GM10248 (cell line): ENCODE results near the gene ZNF331.

Experiments used
- CTCF ChIA-PET: fragments of 300-600 bp; sonication (Branson Sonifier 250); formaldehyde crosslinking; extraction: SDS; loops from one replicate; lab custom pipeline; 2021; ENCODE audit warnings: antibody characterized with exemption; lab: Yijun Ruan, JAX
- POLR2A ChIA-PET: fragments of 350-650 bp; sonication (Branson Sonifier 250); formaldehyde crosslinking; extraction: SDS; loops from one replicate; lab custom pipeline; 2020; ENCODE audit warnings: antibody characterized with exemption; lab: Yijun Ruan, JAX
- DNase-seq: peaks from one replicate; pipeline ENCODE4 v3.0.0; 2012; ENCODE audit errors: extremely low spot score
- CTCF ChIP-seq: IDR thresholded peaks from 2 replicates; pipeline ENCODE4 v1.5.1; 2012; ENCODE audit warnings: mild to moderate bottlenecking, low read depth; ENCODE audit errors: extremely low read depth, missing control alignments, control extremely low read depth

The ZNF331 gene

GRCh38 chr19:53597023-53597422 is 59.1 kb downstream of the ZNF331 start:
- DNase-seq = no peak
- no peak for TF ChIP-seq CTCF
- ChIA-PET CTCF (no interaction called here), POLR2A (no interaction called here)

- ChIA-PET CTCF (no interaction called here), POLR2A (no interaction called here)
- no peak for DNase-seq
- no peak for TF ChIP-seq CTCF
Observed at GRCh38 chr19:53598361-53598760, 60.4 kb downstream of the ZNF331 start.

GRCh38 chr19:53600217-53600616 is 62.3 kb downstream of the ZNF331 start:
- TF ChIP-seq CTCF = no peak
- ChIA-PET POLR2A (no interaction called here), CTCF (no interaction called here)
- DNase-seq = no peak

GRCh38 chr19:53606031-53606430 is 68.1 kb downstream of the ZNF331 start:
- CTCF ChIA-PET = no interaction called here
- POLR2A ChIA-PET = no interaction called here
- no peak for TF ChIP-seq CTCF
- DNase-seq = no peak

GRCh38 chr19:53608381-53608780 is 70.4 kb downstream of the ZNF331 start:
- TF ChIP-seq CTCF = no peak
- POLR2A ChIA-PET = no interaction called here
- CTCF ChIA-PET = no interaction called here
- DNase-seq = no peak

GRCh38 chr19:53612762-53613526 is 75.0 kb downstream of the ZNF331 start:
- ChIA-PET POLR2A (no interaction called here), CTCF (no interaction called here)
- TF ChIP-seq CTCF = no peak
- no peak for DNase-seq
